GM18526 (cell line): ENCODE measurements around the gene WDR19.

Experiments
- POLR2A ChIP-seq: IDR thresholded peaks from 3 replicates; pipeline ENCODE4 v1.6.1; 2011; ENCODE audit not compliant: insufficient read length; ENCODE audit errors: extremely low read depth

Gene WDR19

DNA sequence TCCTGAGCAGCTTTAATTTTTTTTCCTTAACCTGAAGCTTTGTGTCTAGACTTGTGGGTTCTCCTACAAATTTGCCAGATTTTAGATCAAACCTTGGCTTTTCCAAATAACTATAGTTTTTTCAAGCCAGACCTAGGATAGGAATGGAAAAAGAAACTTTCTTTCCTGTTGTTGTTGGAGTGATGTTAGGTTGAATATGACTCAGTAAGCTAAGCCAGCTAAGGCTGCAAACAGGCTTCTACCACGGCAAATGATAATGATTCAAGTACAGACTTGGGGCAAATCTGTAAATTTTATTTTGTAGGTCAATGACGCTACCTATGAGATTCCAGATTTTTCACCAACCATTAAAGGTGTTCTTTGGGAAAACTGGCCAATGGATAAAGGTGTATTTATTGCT lies 45.6 kb downstream of the WDR19 start:
- TF ChIP-seq POLR2A = no peak

DNA sequence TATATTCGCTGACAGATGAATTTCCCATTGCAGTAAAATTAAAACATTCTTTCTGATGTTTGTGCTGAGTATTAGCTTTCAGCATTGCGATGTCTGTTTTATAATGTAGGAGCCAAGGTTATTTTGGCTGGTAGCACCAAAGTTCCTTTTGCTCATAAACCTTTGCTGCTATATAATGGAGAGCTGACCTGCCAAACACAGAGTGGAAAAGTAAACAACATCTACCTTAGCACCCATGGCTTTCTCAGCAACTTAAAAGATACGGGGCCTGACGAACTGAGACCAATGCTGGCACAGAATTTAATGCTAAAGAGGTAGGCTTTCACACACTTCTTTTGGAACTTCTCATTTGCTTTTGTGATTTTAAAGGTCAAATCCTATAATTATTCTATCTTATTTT lies 46.0 kb downstream of the WDR19 start:
- TF ChIP-seq POLR2A = no peak

DNA sequence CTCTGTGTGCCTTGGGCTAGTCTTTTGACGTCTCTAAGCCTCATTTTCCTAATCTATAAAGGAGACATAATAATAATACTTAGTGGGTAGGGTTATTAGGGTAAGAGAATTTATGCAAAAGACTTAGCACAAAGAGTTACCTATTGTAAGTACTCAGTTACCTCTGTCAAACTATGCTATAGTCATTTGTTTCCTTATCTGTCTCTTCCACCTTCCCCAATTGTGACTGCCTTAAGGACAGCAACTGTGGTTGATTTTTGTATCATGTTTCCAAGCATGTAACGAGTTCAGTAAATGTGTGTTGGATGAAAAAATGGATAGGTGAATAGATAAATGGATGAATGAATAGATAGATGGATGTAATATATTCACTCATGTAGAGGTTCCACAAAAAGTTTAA lies 48.1 kb downstream of the WDR19 start:
- TF ChIP-seq POLR2A = no peak

DNA sequence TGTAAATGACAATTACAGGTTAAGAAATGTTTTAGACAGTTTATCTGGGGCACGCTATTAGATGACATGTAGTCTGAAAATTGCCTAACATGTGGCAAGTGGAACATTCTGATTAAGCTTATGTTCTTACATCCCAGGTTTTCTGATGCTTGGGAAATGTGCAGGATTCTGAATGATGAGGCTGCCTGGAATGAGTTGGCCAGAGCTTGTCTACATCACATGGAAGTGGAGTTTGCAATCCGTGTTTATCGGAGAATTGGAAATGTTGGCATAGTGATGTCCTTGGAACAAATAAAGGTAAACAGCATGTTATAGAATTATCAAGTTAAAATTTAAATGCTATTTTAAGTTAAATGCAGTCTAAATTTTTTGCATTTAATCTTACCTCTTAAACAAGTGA lies 49.3 kb downstream of the WDR19 start:
- TF ChIP-seq POLR2A = no peak

DNA sequence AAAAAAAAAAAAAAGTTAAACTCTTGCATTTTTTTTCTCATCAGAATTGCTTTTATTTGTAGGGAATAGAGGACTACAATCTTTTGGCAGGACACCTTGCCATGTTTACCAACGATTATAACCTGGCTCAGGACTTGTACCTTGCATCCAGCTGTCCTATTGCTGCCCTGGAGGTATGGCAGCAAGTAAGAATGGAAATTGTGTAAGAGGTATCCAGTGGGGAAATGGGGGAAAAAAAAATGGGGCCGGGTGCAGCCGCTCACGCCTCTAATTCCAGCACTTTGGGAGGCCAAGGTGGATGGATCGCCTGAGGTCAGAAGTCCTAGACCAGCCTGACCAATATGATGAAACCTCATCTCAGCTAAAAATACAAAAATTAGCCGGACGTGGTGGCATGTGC lies 49.8 kb downstream of the WDR19 start:
- no peak for TF ChIP-seq POLR2A

DNA sequence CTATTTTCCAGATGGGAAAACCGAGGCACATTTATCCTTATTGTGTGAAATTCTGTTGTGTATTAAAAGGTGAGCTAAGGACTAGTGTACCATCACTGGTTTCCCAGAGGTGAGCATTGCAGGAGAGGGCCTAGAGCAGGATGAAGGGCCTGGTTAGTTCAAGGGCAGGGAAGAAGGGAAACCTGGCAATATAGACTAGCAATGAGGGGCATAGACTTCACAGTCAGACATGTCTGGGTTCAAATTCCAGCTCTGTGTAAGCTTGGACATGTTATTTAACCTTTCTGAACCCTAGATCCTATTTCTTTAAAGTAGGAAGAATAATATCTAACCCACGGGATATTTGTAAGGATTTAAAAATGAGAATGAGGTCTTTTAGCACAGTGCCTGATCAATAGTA lies 50.8 kb downstream of the WDR19 start:
- no peak for TF ChIP-seq POLR2A

DNA sequence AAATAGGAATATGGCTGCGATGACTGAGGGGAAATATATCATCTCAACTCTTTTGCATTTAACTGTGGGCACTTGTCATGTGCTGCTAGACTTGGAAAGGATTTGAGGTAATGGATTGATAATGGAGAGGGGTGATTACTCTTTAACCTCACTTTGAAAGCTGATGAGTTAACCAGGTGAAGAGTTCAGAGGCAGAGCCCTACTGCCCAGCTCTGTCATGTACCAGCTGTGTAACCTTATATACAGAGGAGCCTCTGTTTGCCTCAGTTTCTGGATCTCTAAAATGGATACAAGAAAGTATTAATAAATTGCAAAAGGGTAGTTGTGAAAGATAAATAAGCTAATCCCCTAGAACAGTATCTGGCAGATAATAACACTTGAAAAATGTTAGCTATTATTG lies 51.5 kb downstream of the WDR19 start:
- no peak for TF ChIP-seq POLR2A

DNA sequence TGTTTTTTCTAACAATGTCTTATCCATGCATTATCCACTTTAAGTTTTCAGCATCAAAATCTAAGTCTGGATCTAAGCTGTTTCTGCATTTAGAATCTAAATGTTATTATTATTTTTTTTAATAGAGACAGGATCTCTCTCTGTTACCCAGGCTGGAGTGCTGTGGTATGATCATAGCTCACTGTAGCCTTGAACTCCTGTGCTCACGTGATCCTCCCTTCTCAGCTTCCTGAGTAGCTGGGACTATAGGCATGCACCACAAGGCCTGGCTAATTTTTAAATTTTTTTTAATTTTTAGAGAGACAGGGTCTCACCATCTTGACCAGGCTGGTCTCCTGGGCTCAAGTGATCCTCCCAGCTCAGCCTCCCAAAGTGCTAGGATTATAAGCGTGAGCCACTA lies 52.7 kb downstream of the WDR19 start:
- TF ChIP-seq POLR2A = no peak

DNA sequence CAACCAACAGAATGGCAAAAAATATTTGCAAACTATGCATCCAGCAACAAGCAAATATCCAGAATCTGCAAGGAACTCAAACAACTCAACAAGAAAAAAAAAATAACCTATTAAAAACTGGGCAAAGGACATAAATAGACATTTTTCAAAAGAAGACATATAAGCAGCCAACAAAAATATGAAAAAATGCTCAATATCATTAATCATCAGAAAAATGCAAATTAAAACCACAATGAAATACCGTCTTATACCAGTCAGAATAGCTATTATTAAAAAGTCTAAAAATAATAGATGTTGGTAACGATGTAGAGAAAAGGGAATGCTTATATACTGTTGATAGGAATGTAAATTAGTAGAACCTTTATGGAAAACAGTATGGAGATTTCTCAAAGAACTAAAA lies 53.4 kb downstream of the WDR19 start:
- TF ChIP-seq POLR2A = no peak

DNA sequence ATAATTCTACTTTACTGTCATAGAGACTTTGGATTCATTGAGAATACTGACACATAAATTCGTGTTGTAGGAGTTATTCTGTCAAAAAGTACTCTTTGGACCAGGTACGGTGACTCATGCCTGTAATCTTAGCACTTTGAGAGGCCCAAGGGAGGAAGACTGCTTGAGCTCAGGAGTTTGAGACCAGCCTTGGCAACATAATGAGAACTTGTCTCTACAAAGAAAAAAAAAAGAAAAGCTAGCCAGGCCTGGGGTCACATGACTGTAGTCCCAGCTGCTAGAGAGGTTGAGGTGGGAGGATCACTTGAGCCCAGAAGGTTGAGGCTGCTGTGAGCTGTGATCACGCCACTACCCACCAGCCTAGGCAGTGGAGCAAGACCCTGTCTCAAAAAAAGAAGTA lies 54.9 kb downstream of the WDR19 start:
- no peak for TF ChIP-seq POLR2A

DNA sequence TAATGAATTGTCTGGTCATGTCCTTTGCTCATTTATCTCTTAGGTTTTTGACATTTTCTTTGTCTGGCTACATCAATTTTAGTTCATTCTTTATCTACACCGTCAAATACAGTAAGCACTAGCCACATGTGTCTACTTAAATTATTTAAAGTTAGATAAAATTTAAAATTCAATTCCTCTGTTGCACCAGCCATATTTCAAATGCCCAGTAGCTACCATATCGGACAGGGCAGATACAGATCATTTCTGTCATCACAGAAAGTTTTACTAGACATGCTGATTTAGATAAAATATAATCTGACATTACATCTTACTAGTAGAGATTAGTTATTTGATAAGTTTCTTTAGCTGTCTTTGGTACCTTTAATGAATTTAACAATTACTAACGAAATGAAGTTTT lies 61.1 kb downstream of the WDR19 start:
- no peak for TF ChIP-seq POLR2A

DNA sequence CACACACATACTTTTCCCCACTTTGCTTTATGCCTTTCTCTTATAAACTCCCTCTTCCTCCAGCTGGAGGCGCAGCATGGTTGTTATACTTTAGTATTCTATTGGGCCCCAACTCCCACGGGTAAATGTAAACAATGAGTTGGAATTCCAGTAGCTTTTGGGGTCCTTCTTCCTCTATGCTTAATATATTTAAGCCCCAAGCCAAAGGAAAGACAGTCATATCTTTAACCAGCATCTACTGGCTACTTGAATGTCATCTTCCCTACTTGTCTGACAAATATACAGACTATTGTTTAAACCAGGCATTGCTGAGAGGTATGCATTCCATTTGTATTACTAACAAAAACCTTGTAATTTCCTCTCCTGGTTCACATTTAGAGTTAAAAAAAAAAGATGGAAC lies 72.9 kb downstream of the WDR19 start:
- no peak for TF ChIP-seq POLR2A

DNA sequence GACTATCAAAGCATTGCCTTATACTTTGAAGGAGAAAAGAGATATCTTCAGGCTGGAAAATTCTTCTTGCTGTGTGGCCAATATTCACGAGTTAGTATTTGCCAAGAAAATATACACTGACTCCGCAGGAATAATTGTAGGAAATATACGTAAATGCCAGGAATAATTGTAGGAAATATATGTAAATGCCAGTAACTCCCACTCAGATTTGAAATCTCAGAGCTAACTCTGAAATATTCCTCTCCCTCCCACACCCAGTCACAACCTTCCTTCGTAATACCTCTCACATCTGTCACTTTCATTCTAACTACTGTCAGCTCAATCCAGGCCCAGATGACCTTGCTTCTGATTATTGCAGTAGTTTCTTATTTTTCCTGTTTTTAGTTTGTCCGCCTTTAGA lies 73.5 kb downstream of the WDR19 start:
- no peak for TF ChIP-seq POLR2A

DNA sequence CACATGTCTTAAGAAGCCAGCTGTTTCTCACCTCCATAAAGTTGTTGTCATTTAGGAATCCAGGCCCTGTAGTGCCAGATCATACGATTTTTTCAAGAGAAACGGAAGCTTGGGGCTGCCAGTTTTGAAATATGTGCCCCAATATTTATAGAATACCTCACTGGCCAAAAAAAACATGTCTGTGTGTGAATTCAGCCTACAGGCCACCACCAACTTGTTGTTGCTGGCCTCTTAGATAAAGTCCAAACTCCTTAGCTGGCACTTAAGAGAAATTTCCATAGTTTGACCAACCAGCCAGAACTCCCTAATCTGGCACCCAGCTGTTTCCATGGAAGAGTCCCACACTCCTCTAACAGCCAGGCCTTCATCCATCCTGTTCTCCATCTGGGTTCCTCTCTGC lies 74.1 kb downstream of the WDR19 start:
- no peak for TF ChIP-seq POLR2A

DNA sequence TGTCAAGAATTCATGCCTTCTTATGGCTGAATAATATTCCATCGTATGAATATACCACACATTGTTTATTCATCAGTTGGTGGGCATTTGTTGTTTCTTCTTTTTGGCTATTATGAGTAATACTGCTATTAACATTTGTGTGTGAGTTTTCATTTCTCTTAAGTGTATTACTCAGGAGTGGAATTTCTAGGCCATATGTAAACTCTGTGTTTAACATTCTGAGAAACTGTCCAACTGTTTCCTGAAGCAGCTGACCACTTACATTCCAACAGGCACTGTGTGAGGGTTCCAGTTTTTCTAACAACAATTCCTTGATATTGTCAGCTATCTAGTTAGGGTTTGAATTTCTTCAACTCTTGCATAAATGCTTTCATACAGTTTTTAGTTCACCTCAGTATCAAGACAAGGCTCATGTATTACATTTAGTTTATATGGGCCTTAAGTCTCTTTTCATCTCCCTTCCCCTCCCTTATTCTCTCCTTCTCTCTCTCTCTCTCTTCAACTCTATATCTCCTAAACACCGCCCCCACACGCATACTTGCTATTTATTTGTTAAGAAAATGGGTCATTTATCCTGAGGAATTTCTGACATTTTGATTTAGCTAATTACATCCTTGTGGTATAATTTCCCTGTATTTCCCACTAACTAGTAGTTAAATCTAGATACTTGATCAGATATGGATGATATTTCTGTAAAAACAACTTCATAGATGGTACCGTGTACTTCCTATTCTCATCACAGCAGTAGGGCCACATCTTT lies 77.4 kb downstream of the WDR19 start:
- no peak for TF ChIP-seq POLR2A

DNA sequence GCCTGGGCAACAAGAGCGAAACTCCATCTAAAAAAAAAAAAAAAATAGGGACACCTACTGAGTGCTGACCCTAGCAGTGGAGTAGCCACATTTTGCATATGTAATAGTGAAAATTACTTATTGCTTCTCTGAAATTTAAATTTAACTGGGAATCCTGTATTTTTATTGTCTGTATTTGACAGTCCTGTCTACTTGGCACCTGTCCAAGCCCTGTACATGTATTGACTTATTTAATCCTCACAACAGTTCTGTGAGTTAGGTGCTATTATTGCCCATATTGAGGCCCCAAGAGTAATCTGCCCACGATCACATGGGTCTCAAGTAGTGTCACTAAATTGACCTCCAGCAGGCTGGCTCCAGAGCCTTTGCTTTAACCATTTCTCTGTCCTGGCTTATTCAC lies 81.6 kb downstream of the WDR19 start:
- TF ChIP-seq POLR2A = no peak

DNA sequence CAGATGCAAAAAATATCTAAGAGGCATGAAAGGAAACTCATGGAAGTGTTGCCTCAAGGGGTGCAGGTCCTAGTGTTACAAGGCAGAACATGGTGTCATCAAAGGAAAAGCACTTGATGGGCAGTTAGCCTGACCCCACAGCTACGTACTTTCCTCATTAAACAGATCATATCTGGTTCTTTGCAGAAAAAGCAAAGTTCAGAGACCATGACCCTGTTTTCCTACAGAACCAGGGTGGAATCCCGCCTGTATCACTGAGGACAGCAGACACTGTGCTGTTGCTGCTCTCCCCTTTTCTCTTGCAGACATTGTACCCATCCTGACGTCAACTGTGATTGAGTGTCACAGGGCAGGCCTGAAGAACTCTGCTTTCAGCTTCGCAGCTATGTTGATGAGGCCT lies 92.2 kb downstream of the WDR19 start:
- TF ChIP-seq POLR2A = no peak
